Choroid plexus epithelial cell (primary cell): ENCODE results near the gene RAPGEF4.

Source experiments
- DNase-seq: peaks from one replicate; pipeline ENCODE4 v3.0.0-alpha.2; 2010; ENCODE audit warnings: low read depth
- H3K4me3 ChIP-seq: 2 replicates; pipeline ENCODE4 v1.5.1; 2011; ENCODE audit warnings: low read depth, mild to moderate bottlenecking, control low read depth, low read length, moderate library complexity
- CTCF ChIP-seq: conservative IDR thresholded peaks from 2 replicates; pipeline ENCODE4 v1.5.1; 2011; ENCODE audit warnings: low read depth, mild to moderate bottlenecking, control low read depth, inconsistent platforms, low read length, moderate library complexity

The RAPGEF4 gene

GRCh38 chr2:172726172-172726735, 9.4 kb upstream of the RAPGEF4 start:
- no peak for TF ChIP-seq CTCF
- no peak overlapping the region for H3K4me3 ChIP-seq
- peak; percentile 35 for DNase-seq

GRCh38 chr2:172730411-172730810, 5.2 kb upstream of the RAPGEF4 start:
- H3K4me3 ChIP-seq, result no peak overlapping the region
- no peak for DNase-seq
- TF ChIP-seq CTCF, result no peak

GRCh38 chr2:172734711-172735581, 699 bp upstream of the RAPGEF4 start:
- TF ChIP-seq CTCF, result no peak
- no peak for DNase-seq
- peak overlapping the region; percentile 36 for H3K4me3 ChIP-seq

- no peak for TF ChIP-seq CTCF
- H3K4me3 ChIP-seq, result peak overlapping the region; percentile 36
- no peak for DNase-seq
These were observed 954 bp downstream of the RAPGEF4 start for GRCh38 chr2:172736424-172737174.

GRCh38 chr2:172739661-172740266, 4.1 kb downstream of the RAPGEF4 start:
- no peak for DNase-seq
- no peak for TF ChIP-seq CTCF
- no peak overlapping the region for H3K4me3 ChIP-seq

- no peak for TF ChIP-seq CTCF
- no peak overlapping the region for H3K4me3 ChIP-seq
- DNase-seq, result no peak
These were observed 5.2 kb downstream of the RAPGEF4 start for GRCh38 chr2:172740856-172741255.
